Stimulated activated CD4-positive, alpha-beta T cell treated with anti-CD3 and anti-CD28 coated beads, Interleukin-2, amount 100 ng/mL, for 48 hours (primary cell): ENCODE measurements around the gene MAGEB3.
"Not testable (repeated sequence)": the region's sequence is repeated elsewhere in the genome, so short reads cannot be mapped to it uniquely, and the experiment has no call there.

Source experiments
- DNase-seq, 2 donors: peaks; one replicate each; pipeline ENCODE4 v3.0.0-alpha.2; 2020

Gene MAGEB3

GRCh38 chrX:30230395-30230794, at the start of gene MAGEB3:
TSS of gene MAGEB3 (plus strand) at chrX:30230657. CDS start at chrX:30235925, 5,268 bp downstream.
- DNase-seq: no peak

GRCh38 chrX:30181353-30181752, 49.1 kb upstream of the MAGEB3 start:
- DNase-seq: no peak

- no peak for DNase-seq
Measured at GRCh38 chrX:30183554-30183953, 46.9 kb upstream of the MAGEB3 start.

- DNase-seq: no peak
Measured at GRCh38 chrX:30190426-30190825, 40.0 kb upstream of the MAGEB3 start.

- not testable (repeated sequence) for DNase-seq
Measured at GRCh38 chrX:30193910-30194309, 36.5 kb upstream of the MAGEB3 start.

- DNase-seq: no peak
Measured at GRCh38 chrX:30196322-30196721, 34.1 kb upstream of the MAGEB3 start.

GRCh38 chrX:30212172-30212571, 18.3 kb upstream of the MAGEB3 start:
- DNase-seq: no peak

GRCh38 chrX:30215357-30215843, 15.1 kb upstream of the MAGEB3 start, which contains the start of gene MAGEB2:
TSS of gene MAGEB2 (plus strand) at chrX:30215563. CDS start at chrX:30218581, 3,018 bp downstream.
- DNase-seq: no peak

GRCh38 chrX:30217465-30217864, 13.0 kb upstream of the MAGEB3 start:
- DNase-seq: no peak

- DNase-seq: no peak
Measured at GRCh38 chrX:30219372-30219771, 11.1 kb upstream of the MAGEB3 start.

GRCh38 chrX:30220661-30221060, 9.8 kb upstream of the MAGEB3 start:
- DNase-seq: no peak

- no peak for DNase-seq
Measured at GRCh38 chrX:30224536-30224935, 5.9 kb upstream of the MAGEB3 start.

GRCh38 chrX:30228526-30228925, 1.9 kb upstream of the MAGEB3 start:
- DNase-seq: no peak

GRCh38 chrX:30241724-30242415, 11.4 kb downstream of the MAGEB3 start, which contains the start of gene MAGEB4:
TSS of gene MAGEB4 (plus strand) at chrX:30242000. CDS start at chrX:30242136, 136 bp downstream.
- DNase-seq: no peak

GRCh38 chrX:30246769-30247489, 16.5 kb downstream of the MAGEB3 start, which contains the start of gene MAGEB1:
TSS of gene MAGEB1 (plus strand) at chrX:30247146. CDS start at chrX:30250494, 3,348 bp downstream.
- DNase-seq: no peak

- no peak for DNase-seq
Measured at GRCh38 chrX:30248854-30249253, 18.4 kb downstream of the MAGEB3 start.

GRCh38 chrX:30253257-30253656, 22.8 kb downstream of the MAGEB3 start:
- no peak for DNase-seq

- DNase-seq: no peak
Measured at GRCh38 chrX:30259927-30260326, 29.5 kb downstream of the MAGEB3 start.

GRCh38 chrX:30261012-30261411, 30.6 kb downstream of the MAGEB3 start:
- DNase-seq: no peak

GRCh38 chrX:30262763-30263162, 32.3 kb downstream of the MAGEB3 start:
- no peak for DNase-seq

GRCh38 chrX:30270639-30271038, 40.2 kb downstream of the MAGEB3 start:
- DNase-seq: no peak

- no peak for DNase-seq
Measured at GRCh38 chrX:30275498-30275897, 45.0 kb downstream of the MAGEB3 start.

- no peak for DNase-seq
Measured at GRCh38 chrX:30278365-30278764, 47.9 kb downstream of the MAGEB3 start.

GRCh38 chrX:30280428-30280827, 50.0 kb downstream of the MAGEB3 start:
- DNase-seq: no peak
